ENCODE data around the gene BPTF. TPM values are rescaled to one million over a fixed set of nuclear protein-coding genes. Genes with fewer than 3 reads are reported as not detected.
A peak's percentile ranks its signal among the peaks of the same experiment; 100 is the strongest.
"Not testable (repeated sequence)": the region's sequence is repeated elsewhere in the genome, so short reads cannot be mapped to it uniquely, and the experiment has no call there.

The BPTF gene
- total RNA-seq, 3 donors from 2014 or later (not counting 1 experiment from before 2014, with no cell fraction given), result 168 to 205 (median 193) TPM

DNA sequence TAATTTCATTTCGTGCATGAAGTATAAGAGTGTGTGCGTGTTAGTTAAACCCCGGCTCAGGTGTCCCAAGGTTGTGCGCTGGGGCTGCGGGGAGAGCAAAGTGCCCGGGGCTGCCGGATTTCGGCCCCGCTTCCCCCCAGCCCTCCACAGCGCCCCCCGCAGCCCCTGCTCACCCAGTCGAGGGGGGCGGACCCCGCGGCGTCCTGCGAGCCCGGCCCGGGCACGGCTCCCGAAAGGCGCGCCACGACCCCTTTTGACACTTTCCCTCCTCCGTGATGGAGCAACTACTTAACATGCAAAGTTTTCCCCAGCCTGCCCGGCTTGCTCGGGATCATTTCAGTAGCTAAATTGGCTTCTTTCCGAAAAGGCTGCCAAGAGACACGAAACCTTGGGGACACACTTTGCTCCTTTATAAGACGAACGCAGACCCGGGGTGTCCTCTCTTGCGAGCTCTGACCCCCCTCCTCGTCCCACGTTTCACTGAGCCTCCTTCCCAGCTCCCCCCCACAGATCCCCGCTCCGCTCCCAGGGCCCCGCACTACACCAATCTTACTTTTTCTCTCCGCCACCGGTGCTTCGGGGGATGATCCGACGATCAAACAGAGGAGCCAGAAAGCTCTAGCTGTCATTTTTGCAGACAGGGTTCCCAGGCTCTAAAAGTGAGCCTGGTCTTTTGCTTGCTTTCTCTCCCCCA is 170.4 kb downstream of the BPTF start:
- Mint-ChIP-seq H3K4me1 (peaks cover 35 to 38% of the 10 kb centered on the region in 2 donors), H3K4me3 (peak overlapping the region; percentile 92), H3K36me3 (no peaks in the 10 kb centered on the region), H3K27me3 (ENCODE audit: low read depth in 2 of 2) (peaks cover 5 to 23% of the 10 kb centered on the region in 2 donors), H3K9me3 (no peaks in the 10 kb centered on the region), H3K27ac (peak overlapping the region; percentile 16 to 77)
- peak; percentile 22 to 42 for DNase-seq
- TF ChIP-seq, protein P1, sequence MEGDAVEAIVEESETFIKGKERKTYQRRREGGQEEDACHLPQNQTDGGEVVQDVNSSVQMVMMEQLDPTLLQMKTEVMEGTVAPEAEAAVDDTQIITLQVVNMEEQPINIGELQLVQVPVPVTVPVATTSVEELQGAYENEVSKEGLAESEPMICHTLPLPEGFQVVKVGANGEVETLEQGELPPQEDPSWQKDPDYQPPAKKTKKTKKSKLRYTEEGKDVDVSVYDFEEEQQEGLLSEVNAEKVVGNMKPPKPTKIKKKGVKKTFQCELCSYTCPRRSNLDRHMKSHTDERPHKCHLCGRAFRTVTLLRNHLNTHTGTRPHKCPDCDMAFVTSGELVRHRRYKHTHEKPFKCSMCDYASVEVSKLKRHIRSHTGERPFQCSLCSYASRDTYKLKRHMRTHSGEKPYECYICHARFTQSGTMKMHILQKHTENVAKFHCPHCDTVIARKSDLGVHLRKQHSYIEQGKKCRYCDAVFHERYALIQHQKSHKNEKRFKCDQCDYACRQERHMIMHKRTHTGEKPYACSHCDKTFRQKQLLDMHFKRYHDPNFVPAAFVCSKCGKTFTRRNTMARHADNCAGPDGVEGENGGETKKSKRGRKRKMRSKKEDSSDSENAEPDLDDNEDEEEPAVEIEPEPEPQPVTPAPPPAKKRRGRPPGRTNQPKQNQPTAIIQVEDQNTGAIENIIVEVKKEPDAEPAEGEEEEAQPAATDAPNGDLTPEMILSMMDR (IDR thresholded peaks at IDR 0.05), result no peak
- ATAC-seq, result no peak
- Histone ChIP-seq H3K9me3 (ENCODE audit: control insufficient read depth, insufficient read depth, low read length) (no peaks in the 10 kb centered on the region), H3K36me3 (ENCODE audit: control insufficient read depth, insufficient read depth, low read length) (no peaks in the 10 kb centered on the region), H3K27me3 (ENCODE audit: control insufficient read depth, insufficient read depth, low read length) (peaks cover 3% of the 10 kb centered on the region), H3K27ac (ENCODE audit: low read length) (no peak overlapping the region), H3K4me3 (ENCODE audit: low read length) (peak overlapping the region; percentile 35), H3K4me1 (ENCODE audit: control insufficient read depth, insufficient read depth, low read length) (peaks cover 29% of the 10 kb centered on the region)
- WGBS (ENCODE audit: insufficient coverage), result under 1% methylated on average over 43 of the region's 43 CpGs
- intact Hi-C loops (cut with micrococcal nuclease), result loop anchor here (10.0 kb wide), 1 partner anchor 1329 kb away; the partner anchor contains the start of gene ABCA5

DNA sequence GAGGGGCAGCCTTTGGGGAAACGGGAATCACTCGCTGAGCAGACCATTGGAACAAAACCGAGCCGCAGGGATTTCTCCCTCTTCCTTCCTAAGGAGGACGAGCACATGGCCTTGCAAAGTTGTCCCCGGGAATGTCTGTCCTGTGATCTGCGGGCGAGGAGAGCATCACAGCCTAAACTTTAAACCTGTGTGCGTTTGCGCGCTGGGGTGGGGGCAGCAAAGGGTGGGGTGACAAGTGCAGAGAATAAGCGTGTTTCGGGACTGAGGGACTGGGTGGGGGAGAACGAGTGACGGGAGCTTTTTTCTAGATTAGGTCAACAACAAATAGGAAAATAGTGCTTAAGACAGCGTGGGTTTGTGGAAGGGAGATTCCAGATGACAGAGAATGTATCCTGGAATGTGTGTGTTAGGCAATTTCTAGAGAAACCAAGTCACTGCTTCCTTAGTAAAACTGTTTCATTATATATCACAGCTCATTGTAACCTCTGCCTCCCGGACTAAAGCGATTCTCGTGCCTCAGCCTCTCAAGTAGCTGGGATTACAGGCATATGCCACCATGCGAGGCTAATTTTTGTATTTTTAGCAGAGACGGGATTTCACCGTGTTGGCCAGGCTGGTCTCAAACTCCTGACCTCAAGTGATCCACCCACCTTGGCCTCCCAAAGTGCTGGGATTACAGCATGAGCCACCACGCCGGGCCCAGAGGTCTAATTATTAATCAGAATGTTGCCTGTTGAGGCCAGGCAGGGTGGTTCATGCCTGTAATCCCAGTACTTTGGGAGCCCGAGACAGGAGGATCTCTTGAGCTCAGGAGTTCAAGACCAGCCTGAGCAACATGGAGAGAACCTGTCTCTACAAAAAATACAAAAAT is 171.2 kb downstream of the BPTF start, which contains the start of gene C17orf58:
TSS of gene C17orf58 (minus strand) at position 169 of the 871 bp plus-strand sequence. CDS start 271 bp downstream, outside the sequence.
- H3K36me3 ChIP-seq (ENCODE audit: control insufficient read depth, insufficient read depth, low read length); H3K27me3 ChIP-seq (ENCODE audit: control insufficient read depth, insufficient read depth, low read length); H3K36me3 Mint-ChIP-seq; H3K9me3 Mint-ChIP-seq; H3K9me3 ChIP-seq (ENCODE audit: control insufficient read depth, insufficient read depth, low read length); ATAC-seq; H3K27ac ChIP-seq (ENCODE audit: low read length): not testable (repeated sequence)
- H3K27ac Mint-ChIP-seq, result peak within 1 kb of the TSS; percentile 77 to 86
- Histone ChIP-seq H3K4me1 (ENCODE audit: control insufficient read depth, insufficient read depth, low read length) (peaks cover 29% of the 10 kb centered on the region), H3K4me3 (ENCODE audit: low read length) (peak within 1 kb of the TSS; percentile 35)
- peak in 1 of 2 donors; percentile 19 for DNase-seq
- H3K27me3 Mint-ChIP-seq (ENCODE audit: low read depth in 2 of 2), result peaks cover 5 to 23% of the 10 kb centered on the region in 2 donors
- H3K4me3 Mint-ChIP-seq, result peak within 1 kb of the TSS; percentile 92
- intact Hi-C loops (cut with micrococcal nuclease), result loop anchor here (10.0 kb wide), 1 partner anchor 1328 kb away; the partner anchor contains the start of gene ABCA5
- WGBS (ENCODE audit: insufficient coverage), result 32% methylated on average over 25 of the region's 25 CpGs
- peaks cover 35 to 38% of the 10 kb centered on the region in 2 donors for H3K4me1 Mint-ChIP-seq

DNA sequence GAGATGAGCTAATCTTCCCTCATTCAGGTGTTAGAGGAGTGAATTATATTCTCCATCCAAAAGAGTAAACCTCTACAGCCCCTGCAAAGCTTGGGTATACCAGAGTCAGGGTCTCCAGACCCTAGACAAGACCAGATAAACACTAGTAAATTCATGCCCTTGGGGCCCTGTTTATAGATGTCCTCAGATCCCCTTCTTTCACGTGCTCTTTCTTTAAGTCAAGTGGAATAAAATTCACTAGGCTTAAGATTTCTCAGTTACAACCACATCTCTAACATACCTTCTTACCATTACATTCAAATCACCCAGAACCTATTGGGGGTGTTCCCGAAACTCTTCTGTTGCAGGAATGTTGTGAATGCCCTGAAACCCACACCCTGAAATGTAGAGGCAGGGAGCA is 173.2 kb downstream of the BPTF start:
- no peaks in the 10 kb centered on the region for H3K36me3 Mint-ChIP-seq

More for the DNA sequence above, 173.2 kb downstream of the BPTF start:
- Histone ChIP-seq H3K4me3 (ENCODE audit: low read length) (no peak overlapping the region), H3K4me1 (ENCODE audit: control insufficient read depth, insufficient read depth, low read length) (peaks cover 19% of the 10 kb centered on the region), H3K27ac (ENCODE audit: low read length) (no peak overlapping the region), H3K9me3 (ENCODE audit: control insufficient read depth, insufficient read depth, low read length) (no peaks in the 10 kb centered on the region), H3K27me3 (ENCODE audit: control insufficient read depth, insufficient read depth, low read length) (peaks cover 3% of the 10 kb centered on the region), H3K36me3 (ENCODE audit: control insufficient read depth, insufficient read depth, low read length) (no peaks in the 10 kb centered on the region)
- intact Hi-C loops (cut with micrococcal nuclease), result loop anchor here (10.0 kb wide), 1 partner anchor 1326 kb away; the partner anchor contains the start of gene ABCA5
- H3K27me3 Mint-ChIP-seq (ENCODE audit: low read depth in 2 of 2), result peaks cover 5 to 23% of the 10 kb centered on the region in 2 donors
- TF ChIP-seq, protein P1 (IDR thresholded peaks at IDR 0.05), result no peak
- DNase-seq (no peak), ATAC-seq (no peak)
- H3K4me3 Mint-ChIP-seq, result no peak overlapping the region
- 87% methylated on average over 2 of the region's 2 CpGs for WGBS (ENCODE audit: insufficient coverage)
- no peaks in the 10 kb centered on the region for H3K9me3 Mint-ChIP-seq
- H3K4me1 Mint-ChIP-seq, result peaks cover 28 to 29% of the 10 kb centered on the region in 2 donors
- no peak overlapping the region for H3K27ac Mint-ChIP-seq

All from natural killer cell (primary cell).